GM12873 (cell line): ENCODE data around the gene SMIM11.

Source experiments
- TF ChIP-seq, protein P1 (sequence below): IDR thresholded peaks from 2 replicates; pipeline ENCODE4 v1.5.1; 2012; ENCODE audit warnings: low read depth, mild to moderate bottlenecking, moderate library complexity, low read length, control low read depth; ENCODE audit not compliant: insufficient read depth; ENCODE audit errors: missing control alignments

The SMIM11 gene

DNA sequence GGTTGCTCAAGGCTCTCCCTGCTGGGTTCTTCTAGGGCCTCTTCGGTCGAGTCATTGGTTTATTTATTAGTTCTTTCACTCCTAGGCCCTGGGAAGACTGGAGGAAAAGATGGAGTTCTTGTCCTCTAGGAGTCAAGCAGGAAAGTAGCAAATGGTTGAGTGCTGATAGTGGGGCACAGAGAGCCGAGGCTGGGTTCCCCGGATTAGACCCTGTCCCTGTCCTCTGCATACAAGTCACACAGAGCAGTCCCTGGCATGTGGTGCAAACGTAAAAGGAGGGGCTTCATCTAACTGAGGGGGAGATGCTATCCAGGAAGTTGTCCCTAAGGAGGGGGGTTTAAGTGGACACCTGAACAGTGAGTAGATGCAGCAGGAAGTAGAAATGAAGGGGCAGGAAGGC lies 30.7 kb upstream of the SMIM11 start:
- TF ChIP-seq, protein P1, sequence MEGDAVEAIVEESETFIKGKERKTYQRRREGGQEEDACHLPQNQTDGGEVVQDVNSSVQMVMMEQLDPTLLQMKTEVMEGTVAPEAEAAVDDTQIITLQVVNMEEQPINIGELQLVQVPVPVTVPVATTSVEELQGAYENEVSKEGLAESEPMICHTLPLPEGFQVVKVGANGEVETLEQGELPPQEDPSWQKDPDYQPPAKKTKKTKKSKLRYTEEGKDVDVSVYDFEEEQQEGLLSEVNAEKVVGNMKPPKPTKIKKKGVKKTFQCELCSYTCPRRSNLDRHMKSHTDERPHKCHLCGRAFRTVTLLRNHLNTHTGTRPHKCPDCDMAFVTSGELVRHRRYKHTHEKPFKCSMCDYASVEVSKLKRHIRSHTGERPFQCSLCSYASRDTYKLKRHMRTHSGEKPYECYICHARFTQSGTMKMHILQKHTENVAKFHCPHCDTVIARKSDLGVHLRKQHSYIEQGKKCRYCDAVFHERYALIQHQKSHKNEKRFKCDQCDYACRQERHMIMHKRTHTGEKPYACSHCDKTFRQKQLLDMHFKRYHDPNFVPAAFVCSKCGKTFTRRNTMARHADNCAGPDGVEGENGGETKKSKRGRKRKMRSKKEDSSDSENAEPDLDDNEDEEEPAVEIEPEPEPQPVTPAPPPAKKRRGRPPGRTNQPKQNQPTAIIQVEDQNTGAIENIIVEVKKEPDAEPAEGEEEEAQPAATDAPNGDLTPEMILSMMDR: no peak

DNA sequence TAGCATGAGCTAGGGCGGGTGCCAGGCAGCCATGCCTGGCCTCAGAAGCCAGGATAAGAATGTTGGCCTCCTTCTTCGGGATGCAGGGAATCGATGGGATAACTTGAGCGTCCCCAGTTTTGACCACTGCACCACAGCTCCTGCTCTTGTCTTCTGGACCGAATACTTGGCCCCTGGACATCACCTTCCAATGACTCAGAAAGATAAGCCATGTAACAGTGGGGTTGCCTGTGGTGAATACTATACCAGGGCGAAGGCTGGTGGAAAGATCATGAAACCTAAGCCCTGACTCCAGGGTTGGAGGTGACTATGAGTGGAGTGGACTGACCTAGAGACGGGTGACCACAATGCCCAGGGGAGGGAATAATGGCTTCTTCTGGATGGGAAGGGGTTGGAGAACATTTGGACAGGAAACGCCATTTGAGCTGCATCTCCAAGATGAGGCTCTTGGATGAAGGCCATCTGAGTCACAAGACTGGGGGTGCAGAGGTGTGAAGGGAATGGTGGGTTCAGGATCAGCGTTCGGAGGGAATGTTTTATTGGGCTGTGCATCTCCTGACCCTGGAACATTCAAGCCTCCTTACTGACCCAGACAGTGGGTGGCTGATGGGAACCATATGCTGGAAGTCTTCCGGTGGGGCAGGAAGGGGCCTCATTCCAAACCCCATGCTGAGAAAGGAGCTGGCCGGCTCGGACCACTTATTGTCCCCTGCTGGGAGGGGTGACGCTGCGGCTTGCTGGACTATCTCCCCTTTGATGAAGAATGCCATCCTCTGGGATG lies 30.0 kb upstream of the SMIM11 start:
- TF ChIP-seq, protein P1: no peak

GRCh38 chr21:34345892-34346291 lies 29.4 kb upstream of the SMIM11 start:
- TF ChIP-seq, protein P1: no peak

DNA sequence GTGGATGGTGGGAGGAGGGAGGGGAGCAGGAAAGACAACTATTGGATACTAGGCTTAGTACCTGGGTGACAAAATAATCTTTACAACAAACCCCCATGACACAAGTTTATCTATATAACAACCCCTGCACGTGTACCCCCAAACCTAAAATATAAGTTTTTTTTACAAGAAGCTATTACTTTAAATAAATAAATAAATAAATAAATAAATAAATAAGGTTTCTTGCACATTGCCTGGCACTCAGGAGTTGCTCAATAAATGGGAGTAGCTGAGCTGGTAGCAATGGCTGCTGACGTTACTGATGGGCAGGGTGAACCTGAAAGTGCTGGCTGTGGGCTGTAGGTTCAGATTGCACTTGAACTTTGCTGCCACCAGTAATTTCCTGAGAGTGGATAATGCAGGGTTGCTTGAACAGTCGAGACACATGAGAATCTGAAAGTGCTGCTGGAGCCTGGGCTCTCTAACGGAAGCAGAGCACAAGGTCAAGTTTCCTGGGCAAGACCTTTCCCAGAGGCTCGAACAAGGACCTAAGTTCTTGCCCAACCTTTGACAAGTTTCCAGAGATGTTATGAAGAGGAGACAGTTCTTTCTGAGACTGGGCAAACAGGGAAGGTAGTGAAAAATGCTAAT lies 26.3 kb upstream of the SMIM11 start:
- TF ChIP-seq, protein P1: no peak

- TF ChIP-seq, protein P1: peak; percentile 75
Observed at GRCh38 chr21:34351786-34352241, 23.5 kb upstream of the SMIM11 start.

- TF ChIP-seq, protein P1: no peak
Observed at GRCh38 chr21:34352556-34352955, 22.8 kb upstream of the SMIM11 start.

DNA sequence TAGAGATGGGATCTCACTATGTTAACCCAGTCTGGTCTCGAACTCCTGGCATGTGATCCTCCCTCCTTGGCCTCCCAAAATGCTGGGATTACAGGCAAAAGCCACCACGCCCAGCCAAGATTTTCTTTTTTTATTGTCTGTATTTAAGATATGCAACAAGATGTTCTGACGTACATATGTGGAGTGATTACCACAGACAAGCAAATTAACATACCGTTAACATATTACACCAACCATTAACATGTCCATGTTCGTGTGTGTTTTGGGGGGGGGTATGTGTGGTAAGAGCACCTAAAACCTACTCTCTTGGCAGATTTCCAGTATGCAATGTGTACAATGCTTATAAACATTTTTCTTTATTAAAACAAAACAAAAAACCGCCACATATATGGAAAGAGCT lies 22.1 kb upstream of the SMIM11 start:
- TF ChIP-seq, protein P1: no peak
